GM19452 (cell line): ENCODE measurements around the gene OSM.
"Not testable (repeated sequence)": the region's sequence is repeated elsewhere in the genome, so short reads cannot be mapped to it uniquely, and the experiment has no call there.

Source experiments
- ATAC-seq: cut with Tn5 transposase; IDR thresholded peaks from one replicate; pipeline ENCODE4 v1.9.1; 2021; ENCODE audit not compliant: unreplicated experiment

The OSM gene

DNA sequence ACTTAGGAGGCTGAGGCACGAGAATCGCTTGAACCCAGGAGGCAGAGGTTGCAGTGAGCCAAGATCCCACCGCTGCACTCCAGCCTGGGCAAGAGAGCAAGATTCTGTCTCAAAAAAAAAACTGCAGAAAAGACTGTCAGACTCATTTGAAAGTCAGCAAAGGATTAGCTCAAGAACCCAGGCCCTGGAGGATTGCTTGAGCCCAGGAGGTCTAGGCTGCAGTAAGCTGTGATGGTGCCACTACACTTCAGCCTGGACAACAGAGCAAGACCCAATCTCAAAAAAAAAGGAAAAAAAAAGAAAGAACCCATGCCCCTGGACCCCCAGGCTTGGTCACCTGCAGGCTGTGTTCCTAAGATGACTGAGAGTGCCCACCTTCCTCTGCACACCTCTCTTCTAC lies 36.3 kb downstream of the OSM start:
- no peak for ATAC-seq

DNA sequence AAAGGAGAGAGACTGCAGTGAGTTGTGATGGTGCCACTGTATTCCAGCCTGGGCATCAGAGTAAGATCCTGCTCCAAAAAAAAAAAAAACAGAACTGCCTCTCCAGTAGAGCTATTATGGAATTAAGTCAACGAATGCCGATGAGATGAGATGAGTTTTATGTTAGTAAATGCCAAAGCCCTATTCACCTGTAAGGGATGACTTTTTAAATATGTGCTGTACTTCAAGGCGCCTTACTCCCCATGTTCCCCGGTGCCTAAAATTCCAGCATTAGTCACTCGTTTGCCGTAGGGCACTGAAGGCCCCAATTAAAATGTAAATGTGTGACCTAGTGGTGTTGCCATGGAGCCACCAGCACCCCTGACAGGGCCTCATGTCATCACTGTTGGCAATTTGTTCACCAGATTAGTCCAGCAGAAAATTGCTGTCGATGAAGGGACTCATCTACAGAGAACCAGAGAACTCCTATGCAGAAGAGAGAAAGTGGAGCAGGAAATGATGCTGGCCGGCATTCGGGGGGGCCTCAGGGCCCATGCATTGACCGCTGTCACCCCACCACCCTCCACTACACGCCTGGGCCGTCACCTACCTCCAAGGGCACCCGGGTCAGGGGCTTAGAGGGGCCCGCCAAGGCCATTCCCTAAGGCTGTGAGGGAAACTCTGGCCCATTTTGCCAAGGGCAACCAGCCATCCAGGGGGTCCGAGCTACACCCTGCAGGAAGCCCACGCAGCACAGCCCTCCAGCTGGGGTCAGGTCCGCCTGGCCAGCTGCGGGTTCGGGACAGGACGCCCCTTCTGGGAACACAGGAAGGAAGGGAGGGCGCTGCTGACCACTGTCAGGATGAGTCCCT lies 37.9 kb downstream of the OSM start:
- no peak for ATAC-seq

GRCh38 chr22:30227438-30228228 lies 39.0 kb downstream of the OSM start:
- ATAC-seq, result no peak

GRCh38 chr22:30226192-30226832 lies 40.3 kb downstream of the OSM start:
- ATAC-seq, result no peak

GRCh38 chr22:30225220-30225927 lies 41.3 kb downstream of the OSM start:
- ATAC-seq, result no peak

DNA sequence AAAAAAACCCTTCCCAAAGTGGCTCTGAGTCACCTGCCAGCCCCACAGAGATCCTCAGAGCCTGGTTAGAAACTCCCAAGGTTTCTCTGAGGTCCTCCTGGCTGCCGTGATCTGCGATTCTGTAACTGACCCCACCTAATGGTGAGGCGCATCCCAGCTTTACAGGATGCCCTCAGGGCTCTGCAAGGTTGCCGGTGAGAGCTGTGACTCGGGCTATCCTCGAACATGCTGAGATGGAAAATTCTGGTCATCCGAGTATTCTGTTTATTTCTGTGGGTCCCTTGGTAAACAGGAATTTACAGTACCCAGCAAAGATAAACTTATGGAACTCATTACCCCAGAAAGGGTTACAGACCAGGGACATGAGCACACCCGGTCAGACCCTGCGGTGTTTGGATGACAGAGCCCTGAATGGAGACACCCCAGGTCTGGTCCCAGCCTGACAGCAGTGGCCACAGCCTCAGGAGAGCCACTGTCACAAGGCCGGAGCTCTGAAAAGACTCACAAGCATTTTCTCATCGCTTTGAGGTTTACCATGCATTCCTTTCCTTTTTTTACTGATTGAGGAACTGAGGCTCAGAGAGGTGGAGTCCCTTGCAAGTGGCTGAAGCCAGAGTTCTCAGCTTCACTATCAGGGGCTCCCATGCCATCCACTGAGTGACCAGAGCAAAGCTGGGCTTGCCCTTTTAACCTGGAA lies 42.3 kb downstream of the OSM start:
- no peak for ATAC-seq

GRCh38 chr22:30223303-30223702 lies 43.3 kb downstream of the OSM start:
- ATAC-seq, result no peak

DNA sequence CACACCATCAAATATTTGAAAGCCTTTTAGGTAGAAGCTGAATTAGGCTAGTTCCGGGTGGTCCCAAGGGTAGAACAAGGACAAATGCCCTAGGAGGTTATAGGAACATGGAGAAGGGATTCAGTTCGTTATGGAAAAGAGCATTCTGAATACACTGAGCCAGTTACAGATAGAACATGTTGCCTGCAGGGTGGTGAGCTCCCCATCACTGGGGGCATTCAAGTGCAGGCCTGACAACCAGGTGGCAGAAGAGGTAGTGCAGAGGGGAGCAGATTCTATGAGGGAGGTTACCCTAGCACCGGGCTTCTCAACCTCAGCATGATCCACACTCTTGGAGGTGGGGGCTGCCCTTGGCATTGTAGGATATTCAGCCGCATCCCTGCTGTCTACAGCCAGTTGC lies 44.3 kb downstream of the OSM start:
- no peak for ATAC-seq

DNA sequence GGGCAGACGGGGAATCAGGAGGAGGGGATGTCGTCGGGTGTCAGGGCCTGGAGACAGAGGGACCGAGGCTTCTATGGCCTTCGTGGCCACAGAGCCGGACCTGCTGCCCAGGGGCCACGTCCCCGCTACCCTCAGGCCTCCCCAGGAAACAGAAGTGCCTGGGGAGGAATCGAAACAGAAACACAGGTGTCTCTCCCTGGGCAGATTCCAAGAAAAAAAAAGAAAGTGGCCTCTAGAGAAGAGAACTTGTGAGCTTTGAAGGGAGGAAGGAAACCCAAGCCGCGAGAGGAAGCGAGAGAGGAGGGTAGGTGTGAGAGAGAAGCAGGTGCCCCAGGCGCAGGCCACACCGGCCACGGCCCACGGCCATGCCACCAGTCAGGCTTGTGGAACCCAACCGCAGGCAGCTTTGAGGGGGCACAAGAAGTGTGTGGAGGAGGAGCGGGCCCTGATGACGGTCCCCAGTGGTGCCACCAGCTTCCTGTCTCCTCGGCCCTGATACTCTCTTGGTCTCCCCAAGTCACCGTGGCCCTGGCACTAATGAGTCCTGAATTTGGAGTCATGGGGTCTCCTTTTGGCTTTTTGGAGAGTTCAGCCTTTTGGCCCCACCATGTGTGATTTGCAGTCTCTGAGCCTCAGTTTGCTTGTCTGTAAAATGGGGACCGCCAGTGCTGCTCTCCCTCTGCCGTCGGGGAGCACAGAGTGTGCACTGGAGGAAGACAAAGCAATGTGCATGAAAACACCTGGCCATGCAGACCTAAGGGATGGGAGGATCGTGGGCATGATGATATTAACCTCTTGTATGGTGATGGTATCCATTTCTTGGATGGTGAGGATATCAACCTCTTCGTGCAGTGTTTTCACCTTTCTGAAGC lies 45.3 kb downstream of the OSM start:
- ATAC-seq, result no peak

DNA sequence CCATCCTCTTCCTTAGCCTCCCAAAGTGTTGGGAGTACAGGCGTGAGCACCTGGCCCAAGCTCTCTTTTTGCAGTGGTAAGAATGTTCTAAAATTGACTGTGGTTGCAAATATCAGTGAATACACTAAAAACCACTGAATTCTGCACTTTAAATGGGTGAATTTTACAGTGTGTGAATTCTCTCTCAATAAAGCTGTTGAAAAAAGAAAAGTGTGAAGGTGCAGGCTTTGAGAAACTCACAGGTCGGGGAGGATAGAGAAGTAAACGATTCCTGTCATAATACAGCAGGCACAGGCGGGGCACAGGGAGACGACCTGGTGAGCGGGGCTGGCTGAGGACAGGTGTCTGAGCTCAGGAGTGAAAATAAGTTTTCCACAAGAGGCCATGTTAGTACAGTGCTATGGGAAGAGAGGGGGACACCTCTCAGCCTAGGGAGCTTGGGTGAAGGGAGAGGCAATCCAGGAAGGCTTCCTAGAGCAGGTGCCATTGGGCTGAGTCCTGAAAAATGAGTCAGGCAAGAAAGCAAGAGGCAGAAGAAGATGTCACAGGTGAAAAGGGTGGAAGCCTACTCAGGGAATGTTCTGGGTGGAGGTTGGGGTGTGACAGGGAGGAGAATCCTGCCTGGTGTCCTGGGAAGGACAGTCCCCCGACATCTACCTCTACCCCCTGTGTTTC lies 46.2 kb downstream of the OSM start:
- no peak for ATAC-seq

DNA sequence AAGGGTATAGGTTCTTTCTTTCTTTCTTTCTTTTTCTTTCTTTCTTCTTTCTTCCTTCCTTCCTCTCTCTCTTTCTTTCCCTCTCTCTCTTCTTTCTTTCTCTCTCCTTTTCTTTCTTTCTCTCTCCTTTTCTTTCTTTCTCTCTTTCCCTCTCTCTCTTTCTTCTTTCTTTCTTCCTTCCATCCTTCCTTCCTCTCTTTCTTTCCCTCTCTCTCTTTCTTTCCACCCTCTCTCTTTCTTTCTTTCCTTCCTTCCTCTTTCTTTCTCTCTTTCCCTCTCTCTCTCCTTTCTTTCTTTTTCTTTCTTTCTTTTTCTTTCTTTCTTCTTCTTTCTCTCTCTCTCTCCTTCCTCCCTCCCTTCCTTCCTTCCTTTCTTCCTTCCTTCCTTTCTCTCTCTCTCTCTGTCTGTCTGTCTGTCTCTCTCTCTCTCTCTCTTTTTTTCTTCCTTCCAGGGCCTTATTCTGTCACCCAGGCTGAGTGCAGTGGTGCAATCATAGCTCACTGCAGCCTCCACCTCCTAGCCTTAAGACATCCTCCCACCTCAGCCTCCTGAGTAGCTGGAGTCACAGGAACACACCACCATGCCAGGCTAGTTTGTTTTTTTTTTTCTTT lies 46.9 kb downstream of the OSM start:
- no peak for ATAC-seq

- ATAC-seq, result no peak
Measured at GRCh38 chr22:30219049-30219654, 47.5 kb downstream of the OSM start.

DNA sequence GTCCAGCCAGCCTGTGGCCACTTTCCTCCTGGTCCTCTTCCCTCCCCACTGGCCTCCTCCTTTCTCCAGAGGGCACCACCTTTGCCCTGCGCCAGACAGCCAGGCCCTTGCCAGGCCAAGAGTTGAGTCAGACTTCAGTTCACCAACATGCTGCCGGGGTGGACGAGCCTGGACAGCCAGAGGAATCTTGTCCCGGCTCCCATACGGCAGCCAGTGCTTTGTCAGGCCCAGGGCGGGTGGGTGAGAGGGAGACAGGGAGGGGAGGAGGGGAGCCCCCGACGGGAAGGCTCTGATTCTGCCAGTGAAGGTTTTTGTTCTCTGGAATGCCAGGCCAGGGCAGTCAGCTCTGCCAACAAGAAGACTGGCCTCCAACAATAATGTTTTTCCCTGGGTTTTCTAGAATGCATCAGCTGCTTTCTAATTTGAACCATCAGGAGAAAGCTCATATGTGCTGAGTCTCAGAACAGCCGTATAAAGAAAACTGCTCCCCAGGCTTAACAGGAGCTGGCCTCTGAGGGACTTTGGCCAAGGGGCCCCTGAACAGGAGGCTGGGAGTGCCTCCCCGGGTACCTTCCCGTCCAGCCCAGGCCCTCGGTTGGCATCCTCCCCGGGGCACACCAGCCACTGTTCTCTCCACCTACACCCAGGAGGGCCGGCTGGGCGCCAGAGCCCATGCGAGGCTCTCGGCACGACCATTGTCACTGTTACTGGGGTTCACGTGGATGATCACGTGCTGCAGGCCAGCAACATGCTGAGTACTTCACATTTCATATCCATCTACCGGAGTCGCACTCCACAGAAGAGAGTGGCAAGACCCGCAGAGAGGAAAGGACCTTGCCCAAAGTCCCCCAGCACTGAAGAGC lies 48.7 kb downstream of the OSM start:
- ATAC-seq, result no peak

GRCh38 chr22:30216710-30217109 lies 49.9 kb downstream of the OSM start:
- no peak for ATAC-seq

DNA sequence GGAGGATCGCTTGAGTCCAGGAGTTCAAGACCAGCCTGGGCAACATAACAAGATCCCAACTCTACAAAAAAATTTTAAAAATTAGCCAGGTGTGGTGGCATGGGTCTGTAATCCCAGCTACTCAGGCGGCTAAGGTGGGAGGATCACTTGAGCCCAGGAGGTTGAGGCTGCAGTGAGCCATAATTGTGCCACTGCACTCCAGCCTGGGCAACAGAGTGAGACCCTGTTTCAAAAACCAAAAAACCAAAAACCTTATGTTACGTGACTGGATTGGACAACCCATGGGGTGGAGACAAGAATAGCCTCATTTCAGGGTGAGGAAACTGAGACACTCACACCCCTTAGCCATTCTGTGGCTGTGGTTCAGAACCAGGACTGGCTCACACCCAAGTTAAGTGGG lies 50.4 kb downstream of the OSM start:
- not testable (repeated sequence) for ATAC-seq

DNA sequence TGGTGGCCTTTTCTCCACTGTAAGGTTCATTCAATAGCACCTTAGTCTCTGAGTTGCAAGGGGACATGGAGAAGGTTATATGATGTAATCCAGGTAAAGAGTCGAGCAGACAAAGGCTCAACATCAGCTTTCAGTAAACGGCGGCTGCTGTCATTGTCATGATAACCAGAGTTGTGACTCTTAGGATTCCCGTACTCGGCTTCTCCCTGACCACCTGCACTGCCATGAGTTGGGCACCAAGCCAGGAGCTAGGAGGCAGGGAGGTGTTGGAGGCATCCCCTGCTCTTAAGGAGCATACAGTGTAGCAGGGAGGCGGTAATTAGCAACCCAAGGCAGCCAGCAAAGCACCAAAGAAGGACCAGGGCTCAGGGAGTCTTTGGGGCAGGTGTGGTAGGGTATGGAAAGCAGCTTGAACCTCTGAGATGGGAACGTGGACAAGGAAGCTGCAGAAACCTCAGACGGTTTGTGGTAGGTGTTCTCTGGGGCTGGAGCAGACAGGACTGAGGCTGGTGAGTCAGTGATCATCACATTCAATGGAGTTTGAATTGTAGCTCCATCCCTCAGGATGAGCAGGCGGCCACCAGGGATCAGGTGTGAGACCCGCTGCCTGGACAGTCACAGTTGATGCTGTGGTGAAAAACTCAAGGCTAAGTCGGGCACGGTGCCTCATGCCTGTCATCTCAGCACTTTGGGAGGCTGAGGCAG lies 51.8 kb downstream of the OSM start:
- ATAC-seq, result no peak

- ATAC-seq, result no peak
Measured at GRCh38 chr22:30212996-30213441, 53.6 kb downstream of the OSM start.
